Measurements from ENCODE around the gene ZDHHC9.

GRCh38 chrX:129755779-129756650 lies 87.7 kb downstream of the ZDHHC9 start:
- peak; percentile 57 for TF ChIP-seq CTCF (conservative IDR thresholded peaks at IDR 0.05; ENCODE audit: low read length)
- TF ChIP-seq EZH2phosphoT487 (IDR thresholded peaks at IDR 0.05; ENCODE audit: borderline replicate concordance): no peak
